Panc1 (cell line): ENCODE results near the gene LRRC3B. TPM values are rescaled to one million over a fixed set of nuclear protein-coding genes. Genes with fewer than 3 reads are reported as not detected.

ENCODE experiments used
- ATAC-seq: fragments of 200-7000 bp; cut with Tn5 transposase; 2 replicates; pipeline ENCODE4 v1.9.1; 2020; ENCODE audit warnings: mild to moderate bottlenecking, moderate library complexity
- BruUV-seq: library from RNA; stranded (reverse); fragments of 400-500 nt; replicated peaks from 2 replicates; lab custom pipeline; 2021; lab: Mats Ljungman, UMichigan
- CTCF ChIA-PET: fragments of 300-600 bp; sonication (Branson Sonifier 250); formaldehyde crosslinking; loops from one replicate; lab custom pipeline; 2022; ENCODE audit warnings: antibody characterized with exemption; lab: Charles Lee
- POLR2A ChIA-PET: fragments of 300-600 bp; sonication (Branson Sonifier 250); formaldehyde crosslinking; loops from one replicate; lab custom pipeline; 2022; ENCODE audit warnings: antibody characterized with exemption; lab: Charles Lee
- DNase-seq: peaks from one replicate; pipeline ENCODE4 v3.0.0-alpha.2; 2010; ENCODE audit warnings: low read depth, low spot score
- H3K27ac ChIP-seq: 2 replicates; pipeline ENCODE4 v1.5.1; 2011; ENCODE audit warnings: mild to moderate bottlenecking, low read length, inconsistent platforms
- H3K27me3 ChIP-seq: fragments of 200-500 bp; sonication (Bioruptor generic); 2 replicates; pipeline ENCODE4 v1.6.0; 2014; ENCODE audit warnings: low read length, inconsistent platforms; ENCODE audit not compliant: control insufficient read depth, insufficient read depth
- H3K36me3 ChIP-seq: fragments of 200-500 bp; sonication (Bioruptor generic); 2 replicates; pipeline ENCODE4 v1.5.1; 2014; ENCODE audit warnings: inconsistent platforms, mild to moderate bottlenecking, low read length, moderate library complexity; ENCODE audit not compliant: control insufficient read depth, insufficient read depth
- H3K4me1 ChIP-seq: 2 replicates; pipeline ENCODE4 v1.5.1; 2011; ENCODE audit warnings: inconsistent platforms, mild to moderate bottlenecking, low read length, moderate library complexity; ENCODE audit not compliant: control insufficient read depth, insufficient read depth
- H3K4me3 ChIP-seq, 2 experiments: 2 replicates each; pipeline ENCODE4 v1.5.1; 2011 to 2012; ENCODE audit warnings: low read depth in 2 of 2, low read length in 2 of 2, mild to moderate bottlenecking in 2 of 2, inconsistent platforms in 1 of 2, moderate library complexity in 1 of 2
- H3K9me3 ChIP-seq: fragments of 200-500 bp; sonication (Bioruptor generic); 2 replicates; pipeline ENCODE4 v1.5.1; 2014; ENCODE audit warnings: low read depth, mild to moderate bottlenecking, inconsistent platforms, low read length, moderate library complexity; ENCODE audit not compliant: control insufficient read depth, insufficient read depth
- CTCF ChIP-seq: fragments of 450-650 bp; IDR thresholded peaks from 2 replicates; pipeline ENCODE4 v1.5.1; 2017; ENCODE audit warnings: mild to moderate bottlenecking
- POLR2AphosphoS5 ChIP-seq: IDR thresholded peaks from 2 replicates; pipeline ENCODE4 v1.6.1; 2012; ENCODE audit warnings: mild to moderate bottlenecking, low read depth, low read length, moderate library complexity
- SIN3A ChIP-seq: IDR thresholded peaks from 2 replicates; pipeline ENCODE4 v1.6.1; 2012; ENCODE audit warnings: low read depth, mild to moderate bottlenecking, low read length, moderate library complexity, borderline replicate concordance; ENCODE audit not compliant: insufficient read depth
- TCF7L2 ChIP-seq: IDR thresholded peaks from 2 replicates; pipeline ENCODE4 v1.6.1; 2011; ENCODE audit warnings: mild to moderate bottlenecking, low read depth, low read length, inconsistent platforms
- in situ Hi-C: cut with HindIII; loops from 2 replicates; pipeline ENCODE4 v1.10.0; 2016; ENCODE audit warnings: low sequenced_read_pairs, low pct_unique_long_range_greater_than_20kb
- intact Hi-C: fragments of 100-400 bp; cut with micrococcal nuclease; formaldehyde crosslinking; loops from one replicate; pipeline ENCODE4 v1.10.0; 2022; ENCODE audit not compliant: unreplicated experiment
- total RNA-seq: library from RNA; stranded (reverse); gene quantifications from one replicate; pipeline ENCODE4 v1.2.1, GENCODE V29; 2021; ENCODE audit not compliant: unreplicated experiment
- TF ChIP-seq, protein P1 (sequence below), 2 experiments: IDR thresholded peaks; 2 replicates each; pipeline ENCODE4 v1.6.1; 2011 to 2012; ENCODE audit warnings: low read depth in 2 of 2, control low read depth in 1 of 2, low read length in 1 of 2, mild to moderate bottlenecking in 1 of 2, moderate library complexity in 1 of 2; ENCODE audit not compliant: insufficient read depth in 1 of 2

Gene LRRC3B
- total RNA-seq, 1 experiment from 2014 or later = not detected

GRCh38 chr3:26621906-26622620 is 509 bp upstream of the LRRC3B start:
- DNase-seq = no peak
- H3K4me1 ChIP-seq = no peaks in the 10 kb centered on the region
- ChIA-PET CTCF (no interaction called here), POLR2A (no interaction called here)
- no peaks in the 10 kb centered on the region for H3K27me3 ChIP-seq
- H3K9me3 ChIP-seq = no peaks in the 10 kb centered on the region
- TF ChIP-seq, protein P1, sequence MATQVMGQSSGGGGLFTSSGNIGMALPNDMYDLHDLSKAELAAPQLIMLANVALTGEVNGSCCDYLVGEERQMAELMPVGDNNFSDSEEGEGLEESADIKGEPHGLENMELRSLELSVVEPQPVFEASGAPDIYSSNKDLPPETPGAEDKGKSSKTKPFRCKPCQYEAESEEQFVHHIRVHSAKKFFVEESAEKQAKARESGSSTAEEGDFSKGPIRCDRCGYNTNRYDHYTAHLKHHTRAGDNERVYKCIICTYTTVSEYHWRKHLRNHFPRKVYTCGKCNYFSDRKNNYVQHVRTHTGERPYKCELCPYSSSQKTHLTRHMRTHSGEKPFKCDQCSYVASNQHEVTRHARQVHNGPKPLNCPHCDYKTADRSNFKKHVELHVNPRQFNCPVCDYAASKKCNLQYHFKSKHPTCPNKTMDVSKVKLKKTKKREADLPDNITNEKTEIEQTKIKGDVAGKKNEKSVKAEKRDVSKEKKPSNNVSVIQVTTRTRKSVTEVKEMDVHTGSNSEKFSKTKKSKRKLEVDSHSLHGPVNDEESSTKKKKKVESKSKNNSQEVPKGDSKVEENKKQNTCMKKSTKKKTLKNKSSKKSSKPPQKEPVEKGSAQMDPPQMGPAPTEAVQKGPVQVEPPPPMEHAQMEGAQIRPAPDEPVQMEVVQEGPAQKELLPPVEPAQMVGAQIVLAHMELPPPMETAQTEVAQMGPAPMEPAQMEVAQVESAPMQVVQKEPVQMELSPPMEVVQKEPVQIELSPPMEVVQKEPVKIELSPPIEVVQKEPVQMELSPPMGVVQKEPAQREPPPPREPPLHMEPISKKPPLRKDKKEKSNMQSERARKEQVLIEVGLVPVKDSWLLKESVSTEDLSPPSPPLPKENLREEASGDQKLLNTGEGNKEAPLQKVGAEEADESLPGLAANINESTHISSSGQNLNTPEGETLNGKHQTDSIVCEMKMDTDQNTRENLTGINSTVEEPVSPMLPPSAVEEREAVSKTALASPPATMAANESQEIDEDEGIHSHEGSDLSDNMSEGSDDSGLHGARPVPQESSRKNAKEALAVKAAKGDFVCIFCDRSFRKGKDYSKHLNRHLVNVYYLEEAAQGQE (IDR thresholded peaks at IDR 0.05; ENCODE audit: insufficient read depth in 1 of 2, low read depth in 2 of 2, low read length in 1 of 2) = no peak
- TF ChIP-seq POLR2AphosphoS5 = no peak
- no peak for TF ChIP-seq CTCF
- TF ChIP-seq TCF7L2 = no peak
- no peak for TF ChIP-seq SIN3A
- in situ Hi-C loops (no loop called here), intact Hi-C loops (no loop called here)
- ATAC-seq = no peak
- no peaks in the 10 kb centered on the region for H3K36me3 ChIP-seq
- no TSS peak for BruUV-seq
- no peak overlapping the region for H3K4me3 ChIP-seq
- no peak overlapping the region for H3K27ac ChIP-seq

- no peak for ATAC-seq
- no TSS peak for BruUV-seq
- ChIA-PET CTCF (no interaction called here), POLR2A (no interaction called here)
- DNase-seq = no peak
- no peak overlapping the region for H3K27ac ChIP-seq
- no peaks in the 10 kb centered on the region for H3K36me3 ChIP-seq
- in situ Hi-C loops = no loop called here
- no peaks in the 10 kb centered on the region for H3K9me3 ChIP-seq
- no peak overlapping the region for H3K4me3 ChIP-seq
- H3K4me1 ChIP-seq = no peaks in the 10 kb centered on the region
- H3K27me3 ChIP-seq = no peaks in the 10 kb centered on the region
- TF ChIP-seq SIN3A (no peak), TCF7L2 (no peak), CTCF (no peak), POLR2AphosphoS5 (no peak)
- TF ChIP-seq, protein P1 (IDR thresholded peaks at IDR 0.05; ENCODE audit: insufficient read depth in 1 of 2, low read depth in 2 of 2, low read length in 1 of 2) = no peak
- intact Hi-C loops = no loop called here
Observed at GRCh38 chr3:26623419-26624208, 1.0 kb downstream of the LRRC3B start.
